OCI-LY3 (cell line): ENCODE results near the gene GRAMD4.

Experiments used
- EZH2phosphoT487 ChIP-seq: fragments of 200-600 bp; shearing (Covaris generic); IDR thresholded peaks from 2 replicates; pipeline ENCODE4 v1.6.1; 2018; ENCODE audit warnings: antibody characterized with exemption, mixed run types, low read depth
- TF ChIP-seq, protein P1 (sequence below): fragments of 200-600, 300-600 bp; sonication (generic); IDR thresholded peaks from 2 replicates; pipeline ENCODE4 v1.5.1; 2014; ENCODE audit warnings: antibody characterized with exemption, low read length, low read depth

DNA sequence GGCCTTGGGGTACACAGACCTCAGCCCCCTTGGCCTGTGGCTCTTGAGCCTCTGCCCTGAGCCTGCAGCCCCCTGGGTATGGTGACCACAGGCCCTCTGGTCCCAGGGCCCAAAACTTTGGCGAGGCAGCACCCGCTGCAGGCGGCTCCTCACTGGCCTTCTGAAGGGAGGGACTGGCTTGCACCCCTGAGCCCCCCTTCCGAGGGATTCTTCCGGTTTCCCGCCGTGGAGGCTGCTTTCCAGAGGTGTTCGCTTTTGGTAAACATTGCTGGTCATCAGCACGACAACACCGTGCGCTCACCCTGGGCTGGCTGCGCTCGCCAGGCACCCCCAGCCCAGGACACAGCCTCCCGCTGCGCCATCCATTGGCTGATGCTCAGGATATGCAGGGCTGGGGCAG, 42.0 kb downstream of the GRAMD4 start:
- TF ChIP-seq, protein P1, sequence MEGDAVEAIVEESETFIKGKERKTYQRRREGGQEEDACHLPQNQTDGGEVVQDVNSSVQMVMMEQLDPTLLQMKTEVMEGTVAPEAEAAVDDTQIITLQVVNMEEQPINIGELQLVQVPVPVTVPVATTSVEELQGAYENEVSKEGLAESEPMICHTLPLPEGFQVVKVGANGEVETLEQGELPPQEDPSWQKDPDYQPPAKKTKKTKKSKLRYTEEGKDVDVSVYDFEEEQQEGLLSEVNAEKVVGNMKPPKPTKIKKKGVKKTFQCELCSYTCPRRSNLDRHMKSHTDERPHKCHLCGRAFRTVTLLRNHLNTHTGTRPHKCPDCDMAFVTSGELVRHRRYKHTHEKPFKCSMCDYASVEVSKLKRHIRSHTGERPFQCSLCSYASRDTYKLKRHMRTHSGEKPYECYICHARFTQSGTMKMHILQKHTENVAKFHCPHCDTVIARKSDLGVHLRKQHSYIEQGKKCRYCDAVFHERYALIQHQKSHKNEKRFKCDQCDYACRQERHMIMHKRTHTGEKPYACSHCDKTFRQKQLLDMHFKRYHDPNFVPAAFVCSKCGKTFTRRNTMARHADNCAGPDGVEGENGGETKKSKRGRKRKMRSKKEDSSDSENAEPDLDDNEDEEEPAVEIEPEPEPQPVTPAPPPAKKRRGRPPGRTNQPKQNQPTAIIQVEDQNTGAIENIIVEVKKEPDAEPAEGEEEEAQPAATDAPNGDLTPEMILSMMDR: no peak
- no peak for TF ChIP-seq EZH2phosphoT487
